HEK293 (cell line): Measurements from ENCODE around the gene RBBP5.

ENCODE experiments used
- CTCF ChIA-PET: fragments of 350-600 bp; formaldehyde crosslinking; extraction: SDS; loops from one replicate; lab custom pipeline; 2021; ENCODE audit warnings: antibody characterized with exemption; lab: Yijun Ruan, JAX
- POLR2A ChIA-PET: fragments of 300-600 bp; formaldehyde crosslinking; extraction: SDS; loops from one replicate; lab custom pipeline; 2020; ENCODE audit warnings: antibody characterized with exemption, inconsistent platforms; lab: Yijun Ruan, JAX
- H3K27ac ChIP-seq: fragments of 200-500 bp; sonication (Bioruptor generic); 2 replicates; pipeline ENCODE4 v1.5.1; 2014; ENCODE audit warnings: low read depth, low read length, control low read depth, inconsistent platforms; ENCODE audit errors: extremely low read depth
- H3K36me3 ChIP-seq, 2 experiments: fragments of 200-500 bp in 1 of 2; sonication (Bioruptor generic) in 1 of 2; 1 replicate in 1 of 2; 2 replicates in 1 of 2; pipeline ENCODE4 v1.5.1; 2014 to 2017; ENCODE audit warnings: inconsistent platforms in 2 of 2, low read length in 2 of 2; ENCODE audit not compliant: control insufficient read depth in 2 of 2, insufficient read depth in 1 of 2
- H3K4me1 ChIP-seq: fragments of 200-500 bp; sonication (Bioruptor generic); 2 replicates; pipeline ENCODE4 v1.5.1; 2014; ENCODE audit warnings: mild to moderate bottlenecking, low read length, inconsistent platforms; ENCODE audit not compliant: control insufficient read depth, insufficient read depth
- H3K4me3 ChIP-seq: 2 replicates; pipeline ENCODE4 v1.5.1; 2011; ENCODE audit warnings: low read depth, mild to moderate bottlenecking, control low read depth, low read length, moderate library complexity
- H3K9me3 ChIP-seq: fragments of 200-500 bp; sonication (Bioruptor generic); 2 replicates; pipeline ENCODE4 v1.5.1; 2014; ENCODE audit warnings: low read depth, low read length, inconsistent platforms; ENCODE audit not compliant: control insufficient read depth, insufficient read depth
- CTCF ChIP-seq: fragments of 450-650 bp; formaldehyde crosslinking; IDR thresholded peaks from 2 replicates; pipeline ENCODE4 v1.5.1; 2016; ENCODE audit warnings: missing biosample characterization, missing genetic modification characterization
- REPIN1 ChIP-seq: fragments of 450-650 bp; formaldehyde crosslinking; IDR thresholded peaks from 2 replicates; pipeline ENCODE4 v1.5.1; 2017; ENCODE audit warnings: missing biosample characterization, missing genetic modification characterization, low read depth
- SCRT1 ChIP-seq: fragments of 450-650 bp; formaldehyde crosslinking; IDR thresholded peaks from 2 replicates; pipeline ENCODE4 v1.5.1; 2016; ENCODE audit warnings: missing biosample characterization, missing genetic modification characterization, borderline replicate concordance
- SP3 ChIP-seq: fragments of 450-650 bp; formaldehyde crosslinking; IDR thresholded peaks from 2 replicates; pipeline ENCODE4 v1.5.1; 2016; ENCODE audit warnings: missing biosample characterization, missing genetic modification characterization
- SP7 ChIP-seq: fragments of 450-650 bp; formaldehyde crosslinking; IDR thresholded peaks from 2 replicates; pipeline ENCODE4 v1.5.1; 2016; ENCODE audit warnings: missing biosample characterization, missing genetic modification characterization
- ZFP41 ChIP-seq: fragments of 450-650 bp; formaldehyde crosslinking; IDR thresholded peaks from 2 replicates; pipeline ENCODE4 v1.5.1; 2016; ENCODE audit warnings: missing biosample characterization, missing genetic modification characterization, borderline replicate concordance
- ZNF266 ChIP-seq: fragments of 450-650 bp; formaldehyde crosslinking; IDR thresholded peaks from 2 replicates; pipeline ENCODE4 v1.5.1; 2016; ENCODE audit warnings: missing biosample characterization, missing genetic modification characterization, low read depth
- ZNF274 ChIP-seq, 2 experiments: fragments of 200-500 bp in 1 of 2; fragments of 450-650 bp in 1 of 2; sonication (Bioruptor generic) in 1 of 2; formaldehyde crosslinking in 1 of 2; IDR thresholded peaks; 2 replicates each; pipeline versions ENCODE4 v1.5.1 to v1.6.1; 2014 to 2016; ENCODE audit warnings: borderline replicate concordance in 1 of 2, inconsistent platforms in 1 of 2, low read length in 1 of 2, missing biosample characterization in 1 of 2, missing genetic modification characterization in 1 of 2
- ZNF302 ChIP-seq: fragments of 450-650 bp; formaldehyde crosslinking; IDR thresholded peaks from 2 replicates; pipeline ENCODE4 v1.5.1; 2016; ENCODE audit warnings: missing biosample characterization, missing genetic modification characterization, low read depth
- ZNF391 ChIP-seq: fragments of 450-650 bp; formaldehyde crosslinking; IDR thresholded peaks from 2 replicates; pipeline ENCODE4 v1.5.1; 2016; ENCODE audit warnings: low read depth, missing biosample characterization, missing genetic modification characterization, borderline replicate concordance
- ZNF416 ChIP-seq: fragments of 450-650 bp; formaldehyde crosslinking; IDR thresholded peaks from 2 replicates; pipeline ENCODE4 v1.5.1; 2016; ENCODE audit warnings: missing biosample characterization, missing genetic modification characterization
- ZNF426 ChIP-seq: fragments of 450-650 bp; formaldehyde crosslinking; IDR thresholded peaks from 2 replicates; pipeline ENCODE4 v1.5.1; 2017; ENCODE audit warnings: missing biosample characterization, missing genetic modification characterization, mild to moderate bottlenecking, inconsistent platforms, moderate library complexity
- ZNF433 ChIP-seq: fragments of 450-650 bp; formaldehyde crosslinking; IDR thresholded peaks from 2 replicates; pipeline ENCODE4 v1.5.1; 2016; ENCODE audit warnings: missing biosample characterization, missing genetic modification characterization, low read depth
- ZNF48 ChIP-seq: fragments of 450-650 bp; formaldehyde crosslinking; IDR thresholded peaks from 2 replicates; pipeline ENCODE4 v1.5.1; 2016; ENCODE audit warnings: missing biosample characterization, missing genetic modification characterization
- ZNF513 ChIP-seq: fragments of 450-650 bp; IDR thresholded peaks from 2 replicates; pipeline ENCODE4 v1.5.1; 2018; ENCODE audit warnings: missing biosample characterization, missing genetic modification characterization
- ZNF571 ChIP-seq: fragments of 450-650 bp; formaldehyde crosslinking; IDR thresholded peaks from 2 replicates; pipeline ENCODE4 v1.5.0; 2017; ENCODE audit warnings: missing biosample characterization, missing genetic modification characterization
- ZNF621 ChIP-seq: fragments of 450-650 bp; formaldehyde crosslinking; IDR thresholded peaks from 2 replicates; pipeline ENCODE4 v1.5.1; 2017; ENCODE audit warnings: missing biosample characterization, missing genetic modification characterization
- ZNF624 ChIP-seq: fragments of 450-650 bp; formaldehyde crosslinking; IDR thresholded peaks from 2 replicates; pipeline ENCODE4 v1.5.1; 2017; ENCODE audit warnings: missing biosample characterization, missing genetic modification characterization
- ZNF664 ChIP-seq: fragments of 450-650 bp; formaldehyde crosslinking; IDR thresholded peaks from 2 replicates; pipeline ENCODE4 v1.5.1; 2016; ENCODE audit warnings: missing biosample characterization, missing genetic modification characterization
- ZNF791 ChIP-seq: fragments of 450-650 bp; formaldehyde crosslinking; IDR thresholded peaks from 2 replicates; pipeline ENCODE4 v1.5.1; 2016; ENCODE audit warnings: missing biosample characterization, missing genetic modification characterization
- ZXDB ChIP-seq: fragments of 450-650 bp; formaldehyde crosslinking; IDR thresholded peaks from 2 replicates; pipeline ENCODE4 v1.5.1; 2016; ENCODE audit warnings: missing biosample characterization, missing genetic modification characterization
- TF ChIP-seq, protein P1 (sequence below): fragments of 450-650 bp; formaldehyde crosslinking; IDR thresholded peaks from 2 replicates; pipeline ENCODE4 v1.5.1; 2016; ENCODE audit warnings: missing biosample characterization, missing genetic modification characterization, borderline replicate concordance
- TF ChIP-seq, protein P2 (sequence below): fragments of 450-650 bp; formaldehyde crosslinking; IDR thresholded peaks from 2 replicates; pipeline ENCODE4 v1.5.1; 2016; ENCODE audit warnings: missing biosample characterization, missing genetic modification characterization
- TF ChIP-seq, protein P3 (sequence below): fragments of 450-650 bp; formaldehyde crosslinking; IDR thresholded peaks from 2 replicates; pipeline ENCODE4 v1.5.0; 2017; ENCODE audit warnings: missing biosample characterization, missing genetic modification characterization, borderline replicate concordance

RBBP5 gene

GRCh38 chr1:205071028-205071409 lies 50.8 kb downstream of the RBBP5 start:
- Histone ChIP-seq H3K27ac (no peak overlapping the region), H3K4me3 (no peak overlapping the region), H3K36me3 (no peaks in the 10 kb centered on the region), H3K9me3 (no peaks in the 10 kb centered on the region), H3K4me1 (no peaks in the 10 kb centered on the region)
- ChIA-PET POLR2A (no interaction called here), CTCF (interaction anchor here (1.0 to 7.9 kb wide), 3 partner anchors 9 to 187 kb away, joined by 5 to 60 read pairs (median 5); no protein-coding TSS in a partner anchor)
- TF ChIP-seq, protein P1, sequence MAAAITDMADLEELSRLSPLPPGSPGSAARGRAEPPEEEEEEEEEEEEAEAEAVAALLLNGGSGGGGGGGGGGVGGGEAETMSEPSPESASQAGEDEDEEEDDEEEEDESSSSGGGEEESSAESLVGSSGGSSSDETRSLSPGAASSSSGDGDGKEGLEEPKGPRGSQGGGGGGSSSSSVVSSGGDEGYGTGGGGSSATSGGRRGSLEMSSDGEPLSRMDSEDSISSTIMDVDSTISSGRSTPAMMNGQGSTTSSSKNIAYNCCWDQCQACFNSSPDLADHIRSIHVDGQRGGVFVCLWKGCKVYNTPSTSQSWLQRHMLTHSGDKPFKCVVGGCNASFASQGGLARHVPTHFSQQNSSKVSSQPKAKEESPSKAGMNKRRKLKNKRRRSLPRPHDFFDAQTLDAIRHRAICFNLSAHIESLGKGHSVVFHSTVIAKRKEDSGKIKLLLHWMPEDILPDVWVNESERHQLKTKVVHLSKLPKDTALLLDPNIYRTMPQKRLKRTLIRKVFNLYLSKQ (tag by site-specific recombination): no peak
- TF ChIP-seq ZNF302 (tag by site-specific recombination) (no peak), REPIN1 (no peak), ZNF266 (tag by site-specific recombination) (no peak), SCRT1 (no peak), SP7 (tag by site-specific recombination) (no peak), ZNF621 (tag by site-specific recombination) (no peak), ZNF274 (IDR thresholded peaks at IDR 0.05; ENCODE audit: low read length) (no peak), ZNF274 (tag by site-specific recombination; IDR thresholded peaks at IDR 0.05; ENCODE audit: borderline replicate concordance) (no peak), ZNF624 (no peak), ZNF391 (no peak), ZNF426 (tag by site-specific recombination) (no peak), ZNF416 (tag by site-specific recombination) (no peak), ZXDB (tag by site-specific recombination) (no peak), ZNF791 (no peak), SP3 (tag by site-specific recombination) (no peak), ZNF664 (no peak), ZNF513 (tag by site-specific recombination) (no peak), ZNF48 (tag by site-specific recombination) (no peak), ZNF433 (tag by site-specific recombination) (no peak)
- TF ChIP-seq, protein P2, sequence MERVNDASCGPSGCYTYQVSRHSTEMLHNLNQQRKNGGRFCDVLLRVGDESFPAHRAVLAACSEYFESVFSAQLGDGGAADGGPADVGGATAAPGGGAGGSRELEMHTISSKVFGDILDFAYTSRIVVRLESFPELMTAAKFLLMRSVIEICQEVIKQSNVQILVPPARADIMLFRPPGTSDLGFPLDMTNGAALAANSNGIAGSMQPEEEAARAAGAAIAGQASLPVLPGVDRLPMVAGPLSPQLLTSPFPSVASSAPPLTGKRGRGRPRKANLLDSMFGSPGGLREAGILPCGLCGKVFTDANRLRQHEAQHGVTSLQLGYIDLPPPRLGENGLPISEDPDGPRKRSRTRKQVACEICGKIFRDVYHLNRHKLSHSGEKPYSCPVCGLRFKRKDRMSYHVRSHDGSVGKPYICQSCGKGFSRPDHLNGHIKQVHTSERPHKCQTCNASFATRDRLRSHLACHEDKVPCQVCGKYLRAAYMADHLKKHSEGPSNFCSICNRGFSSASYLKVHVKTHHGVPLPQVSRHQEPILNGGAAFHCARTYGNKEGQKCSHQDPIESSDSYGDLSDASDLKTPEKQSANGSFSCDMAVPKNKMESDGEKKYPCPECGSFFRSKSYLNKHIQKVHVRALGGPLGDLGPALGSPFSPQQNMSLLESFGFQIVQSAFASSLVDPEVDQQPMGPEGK: no peak

GRCh38 chr1:205069371-205070125 lies 52.2 kb downstream of the RBBP5 start:
- Histone ChIP-seq H3K4me3 (no peak overlapping the region), H3K36me3 (no peaks in the 10 kb centered on the region), H3K27ac (no peak overlapping the region), H3K9me3 (no peaks in the 10 kb centered on the region), H3K4me1 (no peaks in the 10 kb centered on the region)
- ChIA-PET CTCF (interaction anchor here (0.5 to 2.6 kb wide), 4 partner anchors 12 to 420 kb away, joined by 3 to 11 read pairs (median 6); no protein-coding TSS in a partner anchor), POLR2A (no interaction called here)
- TF ChIP-seq ZFP41 (tag by site-specific recombination): no peak
- no peak for TF ChIP-seq ZNF571 (tag by site-specific recombination)
- no peak for TF ChIP-seq CTCF
- TF ChIP-seq, protein P3, sequence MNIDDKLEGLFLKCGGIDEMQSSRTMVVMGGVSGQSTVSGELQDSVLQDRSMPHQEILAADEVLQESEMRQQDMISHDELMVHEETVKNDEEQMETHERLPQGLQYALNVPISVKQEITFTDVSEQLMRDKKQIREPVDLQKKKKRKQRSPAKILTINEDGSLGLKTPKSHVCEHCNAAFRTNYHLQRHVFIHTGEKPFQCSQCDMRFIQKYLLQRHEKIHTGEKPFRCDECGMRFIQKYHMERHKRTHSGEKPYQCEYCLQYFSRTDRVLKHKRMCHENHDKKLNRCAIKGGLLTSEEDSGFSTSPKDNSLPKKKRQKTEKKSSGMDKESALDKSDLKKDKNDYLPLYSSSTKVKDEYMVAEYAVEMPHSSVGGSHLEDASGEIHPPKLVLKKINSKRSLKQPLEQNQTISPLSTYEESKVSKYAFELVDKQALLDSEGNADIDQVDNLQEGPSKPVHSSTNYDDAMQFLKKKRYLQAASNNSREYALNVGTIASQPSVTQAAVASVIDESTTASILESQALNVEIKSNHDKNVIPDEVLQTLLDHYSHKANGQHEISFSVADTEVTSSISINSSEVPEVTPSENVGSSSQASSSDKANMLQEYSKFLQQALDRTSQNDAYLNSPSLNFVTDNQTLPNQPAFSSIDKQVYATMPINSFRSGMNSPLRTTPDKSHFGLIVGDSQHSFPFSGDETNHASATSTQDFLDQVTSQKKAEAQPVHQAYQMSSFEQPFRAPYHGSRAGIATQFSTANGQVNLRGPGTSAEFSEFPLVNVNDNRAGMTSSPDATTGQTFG (tag by site-specific recombination): no peak
- no peak for TF ChIP-seq ZNF621 (tag by site-specific recombination)
